Prostate gland (tissue), 2 donors: ENCODE measurements around the gene HIPK3.

ENCODE experiments used
- POLR2A ChIP-seq: fragments of 450-650 bp; IDR thresholded peaks from one replicate; pipeline ENCODE4 v1.6.1; 2016; ENCODE audit warnings: antibody characterized with exemption, mild to moderate bottlenecking
- TF ChIP-seq, protein P1 (sequence below), 4 experiments: fragments of 200-600 bp in 2 of 4; fragments of 450-650 bp in 2 of 4; sonication (generic) in 2 of 4; IDR thresholded peaks; 1 replicate in 3 of 4; 2 replicates in 1 of 4; pipeline ENCODE4 v1.5.1; 2016 to 2019; ENCODE audit warnings: antibody characterized with exemption in 4 of 4, mild to moderate bottlenecking in 2 of 4, moderate library complexity in 2 of 4

DNA sequence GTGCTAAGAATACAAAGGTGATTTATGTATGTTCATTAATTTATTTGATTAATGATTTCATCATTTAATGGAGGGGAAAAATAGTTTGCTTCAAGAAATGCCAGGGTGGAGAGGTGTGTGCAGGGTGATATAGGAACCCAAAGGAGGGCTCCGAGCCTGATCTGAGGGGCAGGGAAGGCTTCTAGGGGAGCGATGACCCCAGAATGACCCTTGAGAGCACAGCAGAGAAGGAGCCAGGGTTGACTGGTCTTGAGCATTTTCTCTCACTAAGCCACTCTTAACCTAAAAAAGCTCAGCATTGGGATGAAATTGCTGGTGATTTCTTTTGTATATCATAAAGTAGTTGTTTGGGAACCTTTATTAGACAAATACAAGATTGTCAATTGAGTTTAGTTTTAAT, 35.1 kb downstream of the HIPK3 start:
- TF ChIP-seq, protein P1, sequence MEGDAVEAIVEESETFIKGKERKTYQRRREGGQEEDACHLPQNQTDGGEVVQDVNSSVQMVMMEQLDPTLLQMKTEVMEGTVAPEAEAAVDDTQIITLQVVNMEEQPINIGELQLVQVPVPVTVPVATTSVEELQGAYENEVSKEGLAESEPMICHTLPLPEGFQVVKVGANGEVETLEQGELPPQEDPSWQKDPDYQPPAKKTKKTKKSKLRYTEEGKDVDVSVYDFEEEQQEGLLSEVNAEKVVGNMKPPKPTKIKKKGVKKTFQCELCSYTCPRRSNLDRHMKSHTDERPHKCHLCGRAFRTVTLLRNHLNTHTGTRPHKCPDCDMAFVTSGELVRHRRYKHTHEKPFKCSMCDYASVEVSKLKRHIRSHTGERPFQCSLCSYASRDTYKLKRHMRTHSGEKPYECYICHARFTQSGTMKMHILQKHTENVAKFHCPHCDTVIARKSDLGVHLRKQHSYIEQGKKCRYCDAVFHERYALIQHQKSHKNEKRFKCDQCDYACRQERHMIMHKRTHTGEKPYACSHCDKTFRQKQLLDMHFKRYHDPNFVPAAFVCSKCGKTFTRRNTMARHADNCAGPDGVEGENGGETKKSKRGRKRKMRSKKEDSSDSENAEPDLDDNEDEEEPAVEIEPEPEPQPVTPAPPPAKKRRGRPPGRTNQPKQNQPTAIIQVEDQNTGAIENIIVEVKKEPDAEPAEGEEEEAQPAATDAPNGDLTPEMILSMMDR (IDR thresholded peaks at IDR 0.05), result no peak
- no peak for TF ChIP-seq POLR2A
